ENCODE measurements around the gene PPP1R15A.

- TF ChIP-seq, protein P1, sequence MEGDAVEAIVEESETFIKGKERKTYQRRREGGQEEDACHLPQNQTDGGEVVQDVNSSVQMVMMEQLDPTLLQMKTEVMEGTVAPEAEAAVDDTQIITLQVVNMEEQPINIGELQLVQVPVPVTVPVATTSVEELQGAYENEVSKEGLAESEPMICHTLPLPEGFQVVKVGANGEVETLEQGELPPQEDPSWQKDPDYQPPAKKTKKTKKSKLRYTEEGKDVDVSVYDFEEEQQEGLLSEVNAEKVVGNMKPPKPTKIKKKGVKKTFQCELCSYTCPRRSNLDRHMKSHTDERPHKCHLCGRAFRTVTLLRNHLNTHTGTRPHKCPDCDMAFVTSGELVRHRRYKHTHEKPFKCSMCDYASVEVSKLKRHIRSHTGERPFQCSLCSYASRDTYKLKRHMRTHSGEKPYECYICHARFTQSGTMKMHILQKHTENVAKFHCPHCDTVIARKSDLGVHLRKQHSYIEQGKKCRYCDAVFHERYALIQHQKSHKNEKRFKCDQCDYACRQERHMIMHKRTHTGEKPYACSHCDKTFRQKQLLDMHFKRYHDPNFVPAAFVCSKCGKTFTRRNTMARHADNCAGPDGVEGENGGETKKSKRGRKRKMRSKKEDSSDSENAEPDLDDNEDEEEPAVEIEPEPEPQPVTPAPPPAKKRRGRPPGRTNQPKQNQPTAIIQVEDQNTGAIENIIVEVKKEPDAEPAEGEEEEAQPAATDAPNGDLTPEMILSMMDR (IDR thresholded peaks at IDR 0.05) = no peak
- TF ChIP-seq EZH2 (IDR thresholded peaks at IDR 0.05) (no peak), EZH2phosphoT487 (IDR thresholded peaks at IDR 0.05) (no peak)
Measured at GRCh38 chr19:48878196-48879024, 6.2 kb downstream of the PPP1R15A start.
